NCI-H2029 (cell line): Measurements from ENCODE around the gene SH2D1A.

Source experiments
- DNase-seq: peaks from one replicate; lab custom pipeline; 2025; lab: John Stamatoyannopoulos, UW

The SH2D1A gene

GRCh38 chrX:124421898-124422655 lies 75.7 kb downstream of the SH2D1A start:
- no peak for DNase-seq
